ENCODE results near the gene ARHGEF6.

DNA sequence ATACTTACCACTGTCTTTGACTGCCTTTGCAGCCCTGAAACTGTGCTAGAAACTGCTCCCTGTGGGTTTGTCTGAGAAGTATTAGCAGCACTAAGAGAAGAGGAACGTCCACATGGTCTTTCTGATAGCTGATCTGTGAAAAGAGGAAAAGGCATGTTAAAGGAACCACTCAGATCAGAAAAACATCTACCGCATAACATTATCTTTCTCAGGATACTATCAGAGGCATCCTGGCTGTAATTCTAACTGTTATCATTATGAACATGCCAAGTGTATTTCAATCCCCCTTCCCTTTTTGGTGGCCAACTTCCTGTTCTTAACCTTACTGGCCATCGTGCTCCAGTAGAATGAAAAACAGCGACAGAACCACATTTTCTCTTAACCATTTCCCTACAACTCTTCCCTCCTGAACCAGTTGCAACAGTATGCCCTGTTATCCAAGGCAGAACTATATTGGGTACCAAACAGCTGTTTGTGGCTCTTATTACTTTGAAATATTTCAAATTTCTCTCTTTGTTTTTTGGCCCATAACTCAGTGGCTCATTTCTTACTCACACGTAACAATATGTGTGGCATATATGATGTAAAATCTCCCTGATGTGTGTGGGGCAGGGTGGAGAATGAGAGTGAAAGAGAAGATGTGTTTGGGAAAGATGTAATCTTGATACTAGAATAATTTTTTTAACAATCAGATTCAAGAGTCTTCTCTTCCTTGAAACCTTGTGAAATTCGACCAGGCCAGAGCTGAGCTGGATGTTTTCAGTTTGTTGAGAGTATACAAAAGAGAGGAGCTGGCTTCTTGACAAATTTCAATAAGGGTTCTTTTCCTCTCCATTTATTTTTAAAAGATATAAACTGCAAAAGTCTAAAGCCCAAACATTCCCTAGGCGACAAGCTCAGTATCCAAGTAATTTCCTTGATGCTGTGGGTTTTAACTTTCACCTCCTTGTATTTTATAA lies 35.2 kb downstream of the ARHGEF6 start:
- TF ChIP-seq POLR2AphosphoS5 (IDR thresholded peaks at IDR 0.05; ENCODE audit: insufficient read depth in 1 of 2, low read depth in 1 of 2) (no peak), POLR2A (IDR thresholded peaks at IDR 0.05) (no peak)
- TF ChIP-seq, protein P1, sequence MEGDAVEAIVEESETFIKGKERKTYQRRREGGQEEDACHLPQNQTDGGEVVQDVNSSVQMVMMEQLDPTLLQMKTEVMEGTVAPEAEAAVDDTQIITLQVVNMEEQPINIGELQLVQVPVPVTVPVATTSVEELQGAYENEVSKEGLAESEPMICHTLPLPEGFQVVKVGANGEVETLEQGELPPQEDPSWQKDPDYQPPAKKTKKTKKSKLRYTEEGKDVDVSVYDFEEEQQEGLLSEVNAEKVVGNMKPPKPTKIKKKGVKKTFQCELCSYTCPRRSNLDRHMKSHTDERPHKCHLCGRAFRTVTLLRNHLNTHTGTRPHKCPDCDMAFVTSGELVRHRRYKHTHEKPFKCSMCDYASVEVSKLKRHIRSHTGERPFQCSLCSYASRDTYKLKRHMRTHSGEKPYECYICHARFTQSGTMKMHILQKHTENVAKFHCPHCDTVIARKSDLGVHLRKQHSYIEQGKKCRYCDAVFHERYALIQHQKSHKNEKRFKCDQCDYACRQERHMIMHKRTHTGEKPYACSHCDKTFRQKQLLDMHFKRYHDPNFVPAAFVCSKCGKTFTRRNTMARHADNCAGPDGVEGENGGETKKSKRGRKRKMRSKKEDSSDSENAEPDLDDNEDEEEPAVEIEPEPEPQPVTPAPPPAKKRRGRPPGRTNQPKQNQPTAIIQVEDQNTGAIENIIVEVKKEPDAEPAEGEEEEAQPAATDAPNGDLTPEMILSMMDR (IDR thresholded peaks at IDR 0.05) = no peak

Data from vagina (tissue), 2 donors.